K562 (cell line): ENCODE measurements around the gene TSPAN3.

ENCODE experiments used
- ATF7 ChIP-seq: fragments of 450-650 bp; IDR thresholded peaks from 2 replicates; pipeline ENCODE4 v1.7.1; 2014; ENCODE audit warnings: mild to moderate bottlenecking, moderate library complexity
- CCAR2 ChIP-seq: fragments of 200-400 bp; formaldehyde crosslinking; IDR thresholded peaks from 2 replicates; pipeline ENCODE4 v1.6.1; 2017; ENCODE audit warnings: mild to moderate bottlenecking, low read depth, low read length
- SMAD3 ChIP-seq: fragments of 450-650 bp; formaldehyde crosslinking; conservative IDR thresholded peaks from 2 replicates; pipeline ENCODE4 v1.4.0; 2020; ENCODE audit warnings: mild to moderate bottlenecking

DNA sequence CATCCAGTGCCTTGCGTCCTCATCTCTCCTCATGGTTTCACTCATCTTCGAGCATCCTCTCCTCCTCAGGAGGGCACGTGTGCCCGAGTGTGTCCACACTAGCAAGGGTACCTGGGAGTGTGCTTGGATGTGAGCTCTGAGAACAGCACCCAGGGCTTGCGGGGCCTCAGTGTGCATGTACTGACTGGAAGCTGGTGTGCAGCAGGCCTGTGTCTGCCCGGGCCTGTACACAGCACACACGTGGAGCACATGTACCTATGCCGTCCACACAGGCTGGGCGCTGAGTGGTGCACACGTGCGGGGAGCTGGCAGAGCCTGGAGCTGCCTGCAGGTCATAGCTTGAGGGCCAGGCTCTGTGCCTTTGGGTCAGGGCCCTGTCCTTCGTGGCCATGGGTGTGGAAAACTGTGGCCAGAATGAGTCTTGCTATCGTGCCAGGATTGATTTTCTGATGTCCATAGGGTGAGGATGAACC is 34.9 kb downstream of the TSPAN3 start:
- TF ChIP-seq ATF7: no peak
- TF ChIP-seq CCAR2: no peak
- TF ChIP-seq SMAD3 (CRISPR knock-in tag): no peak
